Mesenteric fat pad (tissue), 1 donor: ENCODE measurements around the gene GRID1. TPM values are rescaled to one million over a fixed set of nuclear protein-coding genes. Genes with fewer than 3 reads are reported as not detected.

Experiments used
- DNase-seq: peaks from one replicate; pipeline ENCODE4 v3.0.0-alpha.2; 2020; ENCODE audit warnings: low spot score
- total RNA-seq: library from RNA; stranded (reverse); fragmentation: NEBNext Ultra II Directional; extraction: Animal tissue kit (Norgen Biotek cat#: 25700); gene quantifications from one replicate; pipeline ENCODE4 v1.2.1, GENCODE V29; 2021
- donor health status: DM: yes; HTN: yes; CAD: no.

The GRID1 gene
- total RNA-seq, 1 donor from 2014 or later: 2.1 TPM

GRCh38 chr10:86233131-86233530 lies 133.5 kb downstream of the GRID1 start:
- no peak for DNase-seq

- DNase-seq: no peak
Measured at GRCh38 chr10:86232644-86233043, 134.0 kb downstream of the GRID1 start.

GRCh38 chr10:86231796-86232560 lies 134.6 kb downstream of the GRID1 start:
- no peak for DNase-seq

- no peak for DNase-seq
Measured at GRCh38 chr10:86230557-86231180, 135.9 kb downstream of the GRID1 start.

GRCh38 chr10:86229811-86230556 lies 136.6 kb downstream of the GRID1 start:
- no peak for DNase-seq

- DNase-seq: no peak
Measured at GRCh38 chr10:86229376-86229775, 137.2 kb downstream of the GRID1 start.

GRCh38 chr10:86227501-86228258 lies 138.9 kb downstream of the GRID1 start:
- DNase-seq: no peak

- no peak for DNase-seq
Measured at GRCh38 chr10:86226781-86227201, 139.8 kb downstream of the GRID1 start.

GRCh38 chr10:86226016-86226415 lies 140.6 kb downstream of the GRID1 start:
- no peak for DNase-seq

GRCh38 chr10:86225103-86225782 lies 141.4 kb downstream of the GRID1 start:
- DNase-seq: no peak

- no peak for DNase-seq
Measured at GRCh38 chr10:86224354-86225102, 142.1 kb downstream of the GRID1 start.

- DNase-seq: no peak
Measured at GRCh38 chr10:86223256-86223655, 143.3 kb downstream of the GRID1 start.

GRCh38 chr10:86222687-86223086 lies 143.9 kb downstream of the GRID1 start:
- DNase-seq: no peak

- no peak for DNase-seq
Measured at GRCh38 chr10:86222336-86222650, 144.3 kb downstream of the GRID1 start.

GRCh38 chr10:86221442-86222335 lies 144.9 kb downstream of the GRID1 start:
- no peak for DNase-seq

- DNase-seq: no peak
Measured at GRCh38 chr10:86220626-86221025, 146.0 kb downstream of the GRID1 start.

- DNase-seq: no peak
Measured at GRCh38 chr10:86219271-86219670, 147.3 kb downstream of the GRID1 start.

GRCh38 chr10:86218842-86219241 lies 147.8 kb downstream of the GRID1 start:
- DNase-seq: no peak

- no peak for DNase-seq
Measured at GRCh38 chr10:86218160-86218559, 148.4 kb downstream of the GRID1 start.
